Body of pancreas (tissue), 4 donors: ENCODE data around the gene SLC18B1. TPM values are rescaled to one million over a fixed set of nuclear protein-coding genes. Genes with fewer than 3 reads are reported as not detected.

ENCODE experiments used
- ATAC-seq: fragments of 150-250 bp; one replicate; pipeline ENCODE4 v1.9.1; 2016
- DNase-seq, 4 donors: peaks; one replicate each; pipeline ENCODE4 v3.0.0-alpha.2; 2019
- H3K27ac ChIP-seq, 4 donors: fragments of 200-600 bp; sonication (generic); 1 replicate in 3 of 4; 2 replicates in 1 of 4; pipeline versions ENCODE4 v1.5.1 to v1.6.1; 2016 to 2019; ENCODE audit warnings: mild to moderate bottlenecking in 1 of 4, mixed read lengths in 1 of 4, moderate library complexity in 1 of 4
- H3K27me3 ChIP-seq, 2 donors: fragments of 200-600 bp; sonication (generic); one replicate each; pipeline ENCODE4 v1.6.0; 2016; ENCODE audit warnings: mild to moderate bottlenecking in 1 of 2
- H3K36me3 ChIP-seq, 2 donors: fragments of 200-600 bp; sonication (generic); replicated peaks in 1 of 2; 2 replicates each; pipeline ENCODE4 v1.5.1; 2016; ENCODE audit warnings: low read depth in 2 of 2; ENCODE audit not compliant: insufficient read depth in 1 of 2
- H3K4me1 ChIP-seq: fragments of 200-600 bp; sonication (generic); one replicate; pipeline ENCODE4 v1.6.0; 2016
- H3K4me3 ChIP-seq, 2 donors: fragments of 200-600 bp; sonication (generic); 1 replicate in 1 of 2; 2 replicates in 1 of 2; pipeline ENCODE4 v1.5.1; 2016 to 2019
- H3K9me3 ChIP-seq, 3 donors: fragments of 200-600 bp; sonication (generic); 1 replicate in 2 of 3; 2 replicates in 1 of 3; pipeline ENCODE4 v1.5.1; 2016
- CTCF ChIP-seq, 7 experiments: fragments of 450-650 bp in 4 of 7; fragments of 200-600 bp in 3 of 7; sonication (generic) in 3 of 7; IDR thresholded peaks; one replicate each; pipeline ENCODE4 v1.5.1; 2016 to 2019; ENCODE audit warnings: antibody characterized with exemption in 7 of 7
- POLR2A ChIP-seq, 3 donors: fragments of 450-650 bp; IDR thresholded peaks; one replicate each; pipeline ENCODE4 v1.6.1; 2016; ENCODE audit warnings: antibody characterized with exemption in 3 of 3, mild to moderate bottlenecking in 2 of 3
- WGBS, 2 donors: methylation state at CpG; one replicate each; pipeline ENCODE4 v1.1.5; 2017; 5-methylcytosine and 5-hydroxymethylcytosine counted together
- intact Hi-C: fragments of 100-400 bp; cut with DNase I; formaldehyde crosslinking; loops from one replicate; pipeline ENCODE4 v1.15.1; 2023
- total RNA-seq, 2 donors: library from RNA; depleted of rRNA; stranded (reverse); fragments of >200 nt; gene quantifications; one replicate each; pipeline ENCODE4 v1.1.0, GENCODE V29; 2016

The SLC18B1 gene
- total RNA-seq, 2 donors from 2014 or later: 7.3 to 9.9 TPM

- no peaks in the 10 kb centered on the region for H3K4me1 ChIP-seq
- no peaks in the 10 kb centered on the region for H3K9me3 ChIP-seq
- no peak overlapping the region for H3K27ac ChIP-seq
- DNase-seq (no peak), ATAC-seq (no peak)
- no peaks in the 10 kb centered on the region for H3K36me3 ChIP-seq
- no peak overlapping the region for H3K4me3 ChIP-seq
- no peaks in the 10 kb centered on the region for H3K27me3 ChIP-seq
- intact Hi-C loops: loop anchor here (10.0 kb wide), 1 partner anchor 684 kb away; no protein-coding TSS in a partner anchor
- TF ChIP-seq POLR2A (IDR thresholded peaks at IDR 0.05): no peak
- peak in 6 of 7 experiments; percentile 18 to 54 (median 41) for TF ChIP-seq CTCF (IDR thresholded peaks at IDR 0.05)
- WGBS, 2 donors: 39 to 42% methylated on average over 3 of the region's 3 CpGs
Measured at GRCh38 chr6:132830334-132830751, 31.9 kb upstream of the SLC18B1 start.

- ATAC-seq: peak; percentile 37
Measured at GRCh38 chr6:132820629-132821381, 22.4 kb upstream of the SLC18B1 start.

DNA sequence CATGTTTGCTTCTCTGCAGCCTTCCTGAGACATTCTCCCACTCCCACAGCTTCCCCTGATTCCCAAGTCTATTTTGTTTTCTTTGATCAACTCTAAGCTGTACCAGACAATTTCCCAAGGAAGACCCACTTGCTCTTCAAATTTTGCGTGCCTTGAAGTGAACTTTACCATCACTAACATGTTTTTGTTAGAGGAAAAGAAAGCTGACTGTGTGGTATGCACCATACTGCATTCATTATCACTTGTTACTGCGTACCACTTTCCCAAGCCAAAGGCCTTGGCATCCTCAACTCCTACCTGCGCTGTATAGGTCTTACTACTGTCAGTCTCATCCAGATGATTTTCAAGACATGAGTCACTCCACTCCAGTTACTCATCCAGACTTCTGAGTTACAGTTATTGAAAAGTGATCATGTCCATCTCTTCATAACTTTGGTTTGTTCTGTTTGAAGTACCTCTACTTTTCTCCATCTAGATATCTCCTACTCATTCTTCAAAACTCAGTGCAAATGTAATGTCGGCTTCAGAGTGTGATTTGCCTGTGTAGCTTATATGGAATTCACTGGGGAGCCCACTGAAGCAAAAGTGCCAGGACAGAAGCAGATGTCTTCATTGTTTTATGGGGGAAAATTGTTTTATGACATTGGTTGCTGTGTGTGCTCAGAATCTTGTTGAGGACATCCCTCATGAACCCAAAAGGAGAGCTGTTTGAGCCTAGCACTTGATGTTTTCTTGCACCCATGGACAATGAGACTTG lies 21.1 kb upstream of the SLC18B1 start:
- TF ChIP-seq CTCF (IDR thresholded peaks at IDR 0.05) (no peak), POLR2A (IDR thresholded peaks at IDR 0.05) (peak in 1 of 3 donors; percentile 3)
- Histone ChIP-seq H3K27ac (no peak overlapping the region), H3K9me3 (no peaks in the 10 kb centered on the region), H3K36me3 (peaks cover 10 to 12% of the 10 kb centered on the region in 2 donors), H3K27me3 (no peaks in the 10 kb centered on the region), H3K4me3 (no peak overlapping the region), H3K4me1 (peaks cover 34% of the 10 kb centered on the region)
- 78 to 90% methylated on average over 4 of the region's 4 CpGs for WGBS, 2 donors
- DNase-seq (no peak), ATAC-seq (no peak)
- intact Hi-C loops: no loop called here

More at GRCh38 chr6:132820629-132821381, 22.4 kb upstream of the SLC18B1 start:
- Histone ChIP-seq H3K27ac (no peak overlapping the region), H3K4me1 (peaks cover 30% of the 10 kb centered on the region), H3K4me3 (no peak overlapping the region), H3K27me3 (no peaks in the 10 kb centered on the region), H3K36me3 (peaks cover 10 to 12% of the 10 kb centered on the region in 2 donors), H3K9me3 (no peaks in the 10 kb centered on the region)
- intact Hi-C loops: no loop called here
- 40 to 50% methylated on average over 5 of the region's 5 CpGs for WGBS, 2 donors
- TF ChIP-seq CTCF (IDR thresholded peaks at IDR 0.05): no peak
- TF ChIP-seq POLR2A (IDR thresholded peaks at IDR 0.05): peak in 1 of 3 donors; percentile 16
- DNase-seq: no peak

- H3K4me1 ChIP-seq: peaks cover 34% of the 10 kb centered on the region
- intact Hi-C loops: no loop called here
- H3K27ac ChIP-seq: no peak overlapping the region
- H3K9me3 ChIP-seq: no peaks in the 10 kb centered on the region
- peaks cover 10 to 12% of the 10 kb centered on the region in 2 donors for H3K36me3 ChIP-seq
- WGBS, 2 donors: 52 to 77% methylated on average over 6 of the region's 6 CpGs
- H3K4me3 ChIP-seq: no peak overlapping the region
- ATAC-seq (no peak), DNase-seq (no peak)
- TF ChIP-seq CTCF (IDR thresholded peaks at IDR 0.05) (no peak), POLR2A (IDR thresholded peaks at IDR 0.05) (no peak)
- H3K27me3 ChIP-seq: no peaks in the 10 kb centered on the region
Measured at GRCh38 chr6:132818404-132819359, 20.2 kb upstream of the SLC18B1 start.
